Activated T-cell treated with anti-CD3 and anti-CD28 coated beads, Interleukin-2, amount 50 U/mL, for 48 hours (primary cell): ENCODE results near the gene MRRF.

Source experiments
- DNase-seq, 2 experiments: peaks; one replicate each; pipeline ENCODE4 v3.0.0-alpha.2; 2020

Gene MRRF

DNA sequence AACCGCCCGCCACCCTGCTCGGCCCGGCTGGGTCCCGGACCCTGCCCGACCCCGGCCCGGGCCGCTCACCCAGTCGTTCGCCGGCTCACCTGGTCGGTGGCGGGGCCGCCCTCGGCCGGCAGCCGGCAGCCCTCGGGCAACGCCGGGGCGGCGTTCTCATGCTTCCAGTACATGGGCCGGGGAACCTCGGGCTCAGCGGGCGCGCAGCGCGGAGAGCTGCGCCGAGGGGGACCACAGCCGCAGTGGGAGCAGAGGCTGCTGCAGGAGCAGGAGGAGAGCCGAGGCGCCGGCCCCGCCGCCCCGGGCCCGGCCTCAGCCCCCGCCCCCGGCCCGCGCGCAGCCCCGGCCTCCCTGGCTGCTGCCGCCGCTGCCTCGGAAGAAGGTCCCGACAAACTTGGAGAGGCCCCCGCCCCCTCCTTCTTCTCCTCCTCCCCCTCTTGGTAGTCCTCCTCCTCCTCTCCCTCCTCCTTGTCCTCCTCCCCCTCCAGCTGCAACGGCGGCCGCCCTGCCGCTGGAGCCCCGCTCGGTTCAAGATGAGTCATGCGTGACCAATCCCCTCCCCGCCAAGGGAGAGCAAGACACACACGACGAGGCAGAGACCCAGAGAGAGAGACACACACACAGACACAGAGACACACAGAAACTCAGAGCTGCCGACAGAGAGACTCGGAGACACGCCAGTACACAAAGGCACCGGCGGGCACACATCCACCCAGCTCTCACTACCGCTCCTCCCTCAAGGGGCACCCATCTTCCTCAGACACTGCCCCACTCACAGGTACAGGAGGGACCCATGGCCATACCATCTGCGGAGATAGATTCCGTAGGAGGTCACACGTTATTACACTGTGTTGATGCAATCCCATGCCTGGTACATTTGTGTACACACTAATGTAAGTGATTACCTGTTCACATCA lies 35.9 kb upstream of the MRRF start, which contains the start of gene LHX6:
LHX6 (minus strand) TSS at position 390 of the 917 bp plus-strand sequence; CDS start at position 173, 217 bp downstream.
- no peak for DNase-seq

DNA sequence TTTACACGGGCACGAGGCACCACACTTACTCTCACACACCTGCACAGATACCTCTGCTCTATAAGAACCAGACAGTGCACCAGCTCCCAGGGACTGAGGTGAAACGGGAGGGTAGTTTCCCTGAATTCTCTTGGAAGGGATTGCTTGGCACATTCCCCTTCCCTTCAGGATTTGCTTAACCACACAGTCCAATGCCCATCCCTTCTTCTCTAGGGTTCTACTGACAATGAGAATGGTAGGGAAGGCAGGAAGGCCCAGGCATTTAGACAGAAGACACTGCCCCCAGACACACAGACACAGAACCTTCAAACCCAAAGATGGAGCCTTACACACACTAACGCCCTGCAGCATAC lies 35.2 kb upstream of the MRRF start:
- no peak for DNase-seq

DNA sequence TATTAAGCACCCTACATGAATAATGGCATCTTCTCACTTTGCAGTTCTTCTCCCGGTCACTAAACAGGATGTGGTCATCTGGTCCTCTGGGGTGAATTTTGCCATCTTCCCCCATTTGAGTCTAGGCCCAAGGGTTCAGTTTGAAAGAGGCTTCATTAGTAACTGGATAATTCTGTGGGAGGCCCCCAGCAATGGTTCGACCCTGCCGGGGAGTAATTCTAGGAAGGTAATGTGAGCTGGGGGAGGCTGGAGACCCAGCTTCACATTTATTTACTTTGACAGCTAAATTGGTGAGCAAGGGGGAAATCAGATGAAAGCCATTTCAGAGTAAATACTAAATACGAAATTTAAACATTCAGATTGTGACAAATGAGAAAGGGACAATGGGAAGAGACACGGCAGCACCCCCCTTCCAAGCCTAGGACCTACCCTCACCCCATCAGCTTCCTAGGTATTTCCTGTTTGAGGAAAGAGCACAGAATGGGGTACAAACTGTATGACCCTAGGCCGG lies 31.8 kb upstream of the MRRF start:
- no peak for DNase-seq

DNA sequence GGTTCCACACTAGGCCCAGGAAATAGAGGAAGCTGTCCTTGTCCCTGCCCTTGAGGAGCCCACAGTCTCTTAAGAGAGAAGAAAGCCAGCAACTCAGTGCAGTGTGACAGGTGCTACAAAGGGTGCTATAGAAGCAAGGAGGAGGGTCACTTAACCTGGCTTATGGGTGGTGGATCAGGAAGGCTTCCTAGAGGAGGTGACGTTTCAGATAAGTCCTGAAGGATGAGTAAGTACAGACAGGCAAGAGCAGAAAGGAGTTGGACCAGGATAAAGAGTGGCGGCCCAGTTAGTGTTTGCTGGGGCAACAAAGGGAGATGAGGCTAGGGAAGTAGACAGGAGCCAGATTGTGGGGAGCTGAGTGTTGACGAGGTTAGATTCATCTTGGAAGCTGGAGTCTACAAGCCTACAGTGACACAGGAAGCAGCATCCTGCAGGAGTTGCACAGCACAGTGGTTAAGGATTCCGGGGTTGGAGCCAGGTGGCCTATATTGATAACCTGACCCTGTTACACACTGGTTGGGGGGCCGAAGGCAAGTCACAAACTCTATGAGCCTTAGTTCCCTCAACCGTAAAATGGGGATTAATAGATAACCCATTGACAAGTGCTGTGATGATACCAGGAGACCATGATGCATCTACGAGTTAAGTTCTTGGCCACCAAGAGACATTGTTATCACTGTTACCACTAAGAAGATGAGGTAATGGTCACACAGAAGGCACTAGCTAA lies 30.5 kb upstream of the MRRF start:
- no peak for DNase-seq

DNA sequence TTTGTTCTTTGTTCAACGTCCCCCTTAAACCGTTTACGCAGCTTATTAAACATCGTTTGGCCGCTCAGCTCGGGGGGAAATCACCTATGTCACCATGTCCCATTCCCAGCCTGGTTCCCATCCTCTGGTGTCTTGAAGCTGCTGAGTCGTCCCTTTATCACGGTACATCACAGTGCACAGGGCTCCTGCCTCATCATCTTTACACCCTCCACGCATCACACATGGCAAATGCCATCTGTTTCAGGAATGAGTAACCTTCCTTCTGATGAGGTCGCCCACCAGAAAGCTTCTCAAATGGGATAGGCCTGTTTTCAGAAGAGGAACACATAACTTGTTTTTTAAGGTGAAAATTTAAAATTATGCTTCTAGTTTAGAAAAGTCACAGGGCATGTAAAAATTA lies 28.0 kb upstream of the MRRF start:
- no peak for DNase-seq

DNA sequence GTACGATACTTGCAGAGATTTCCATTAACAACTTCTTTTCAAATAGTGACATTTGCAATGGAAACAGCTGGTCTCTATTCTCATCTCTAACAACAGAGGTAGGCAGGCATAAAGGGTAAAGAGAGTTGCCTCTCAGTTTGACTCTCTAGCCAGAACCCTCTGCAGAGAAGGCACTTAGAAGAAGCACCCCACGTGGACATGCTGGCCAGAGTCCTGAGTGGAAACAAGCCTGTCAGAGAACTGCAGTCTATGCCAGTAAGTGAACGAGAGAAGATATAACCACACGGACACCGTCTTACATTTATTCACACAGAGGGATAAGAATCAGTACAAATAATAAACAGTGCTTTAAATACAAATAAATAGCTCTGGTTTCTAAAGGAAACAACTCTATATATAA lies 25.0 kb upstream of the MRRF start:
- DNase-seq: no peak

DNA sequence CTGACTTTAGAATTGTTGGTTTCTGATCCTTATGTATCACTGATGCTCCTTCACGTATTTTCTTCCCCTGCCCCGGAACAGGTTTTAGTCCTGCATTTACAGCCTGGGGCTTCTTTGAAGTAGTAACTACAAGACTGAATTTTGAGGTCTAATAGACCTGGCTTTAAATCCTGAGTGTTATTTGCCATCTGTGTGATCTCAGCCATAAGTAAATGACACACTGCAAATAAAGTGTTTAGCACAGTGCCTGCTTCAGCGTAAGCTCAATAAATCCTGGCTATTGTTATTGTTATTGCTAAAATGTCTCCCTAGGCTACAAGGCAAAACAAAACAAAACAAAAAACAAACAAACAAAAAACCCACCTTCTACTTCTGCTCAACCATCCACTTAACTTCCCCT lies 20.3 kb upstream of the MRRF start:
- DNase-seq: no peak

DNA sequence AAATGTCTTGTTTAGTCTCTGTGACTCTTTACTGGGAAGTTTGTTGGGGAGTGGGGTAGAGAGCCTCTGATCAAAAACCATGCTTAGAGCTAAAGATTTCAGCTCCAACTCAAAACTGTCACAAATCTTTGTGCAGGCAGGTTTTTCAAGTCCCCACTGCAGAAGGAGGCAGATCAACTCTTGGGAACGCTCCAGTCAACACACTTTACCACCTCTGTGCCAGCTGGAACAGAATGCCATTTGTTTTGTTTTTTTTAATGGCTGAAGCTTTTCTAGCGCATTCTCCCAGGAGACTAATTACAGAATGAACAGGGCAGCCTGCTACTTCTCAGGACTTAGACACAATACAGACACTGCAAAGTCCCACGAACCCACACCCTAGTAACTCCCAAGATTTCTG lies 18.0 kb upstream of the MRRF start:
- no peak for DNase-seq

DNA sequence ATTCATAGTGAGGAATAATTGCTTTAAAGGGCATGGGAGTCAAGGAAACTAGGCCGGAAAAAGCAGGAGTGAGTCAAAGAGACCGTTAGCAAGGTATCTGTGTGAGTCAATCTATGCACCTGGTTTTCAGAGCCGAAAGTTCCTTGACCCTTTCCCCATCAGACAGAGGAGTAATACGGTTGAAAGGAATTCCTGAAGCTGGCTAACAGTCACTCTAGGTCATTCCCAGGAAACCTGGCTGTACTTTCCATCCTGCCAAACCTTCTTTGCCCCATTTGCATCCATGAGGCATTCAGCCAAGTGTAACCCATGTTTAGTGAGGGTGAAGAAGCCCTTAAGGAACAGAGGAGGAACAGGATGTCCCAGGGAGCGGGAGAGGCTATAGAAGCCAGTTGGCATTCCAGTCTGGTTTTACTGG lies 16.2 kb upstream of the MRRF start:
- DNase-seq: no peak

DNA sequence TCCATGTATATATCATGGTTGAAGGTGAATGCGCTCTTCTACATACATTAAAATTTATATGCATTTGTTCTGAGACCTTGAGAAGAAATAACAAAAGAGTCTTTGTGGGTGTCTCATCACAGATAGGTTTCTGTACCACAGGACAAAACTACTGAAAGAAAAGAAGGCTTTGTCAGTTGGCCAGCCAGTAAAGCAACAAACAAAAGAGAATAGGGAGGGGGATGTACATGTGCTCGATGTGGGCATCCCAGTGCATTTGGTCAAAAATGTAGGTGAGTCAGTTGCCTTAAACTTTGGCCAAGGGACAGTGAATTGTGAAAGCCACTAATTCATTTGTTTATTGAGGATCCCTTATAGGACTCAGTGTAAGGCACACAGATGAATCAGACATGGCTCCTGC lies 13.3 kb upstream of the MRRF start:
- no peak for DNase-seq

DNA sequence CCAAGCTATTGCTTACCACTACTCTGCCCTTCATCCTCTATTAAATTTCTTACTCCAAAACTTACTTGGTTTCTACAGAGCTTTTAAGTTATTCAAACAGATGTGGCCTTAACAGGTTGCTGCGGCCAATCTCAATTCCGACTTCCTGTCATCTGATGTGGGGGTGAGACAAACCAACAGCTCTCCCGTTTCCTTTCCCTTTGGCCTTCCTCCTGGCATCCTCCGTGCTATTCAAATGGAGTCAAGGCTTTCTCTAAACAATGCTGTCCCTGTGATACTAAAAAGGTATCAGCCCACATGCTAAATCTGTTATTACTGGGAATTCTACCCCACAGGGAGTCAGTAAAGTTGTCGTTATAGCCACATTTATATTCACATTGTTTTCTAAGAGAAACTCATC lies 11.9 kb upstream of the MRRF start:
- DNase-seq: no peak

DNA sequence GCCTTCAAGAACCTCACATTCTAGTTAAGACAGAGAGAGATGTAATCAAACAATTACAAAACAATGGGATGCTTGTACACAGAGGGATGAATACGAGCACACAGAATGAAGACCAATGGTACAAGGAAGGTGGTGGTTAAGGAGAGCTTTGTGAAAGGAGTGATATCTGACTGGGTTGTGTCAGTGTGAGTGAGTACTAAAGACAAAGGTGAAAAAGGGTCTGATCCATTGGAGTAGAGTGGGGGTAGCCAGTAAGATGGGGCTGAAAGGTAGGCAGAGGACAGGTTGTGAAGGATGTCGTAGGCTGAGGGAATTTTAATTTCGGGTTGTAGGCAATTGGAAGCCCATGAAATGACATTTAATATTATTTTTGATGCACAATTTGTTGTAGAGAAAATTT lies 9.9 kb upstream of the MRRF start:
- DNase-seq: no peak

DNA sequence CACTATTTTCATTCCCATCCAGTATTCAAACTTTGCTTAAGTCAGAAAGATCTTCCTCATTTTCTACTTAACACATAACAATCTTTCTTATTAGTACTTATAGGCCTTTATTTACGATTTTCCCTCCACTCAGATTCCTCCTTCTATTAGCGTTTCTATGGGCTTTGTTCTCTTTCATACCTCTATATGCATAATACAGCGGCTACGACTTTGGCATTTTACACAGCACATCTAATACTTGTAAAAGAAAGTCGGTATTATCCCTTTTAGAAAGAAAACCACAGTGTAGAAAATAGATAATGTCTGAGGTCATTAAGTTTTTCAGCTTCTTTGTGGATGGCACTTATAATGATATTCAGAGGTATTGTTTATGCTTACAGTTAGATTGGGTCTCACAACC lies 8.5 kb upstream of the MRRF start:
- DNase-seq: no peak

DNA sequence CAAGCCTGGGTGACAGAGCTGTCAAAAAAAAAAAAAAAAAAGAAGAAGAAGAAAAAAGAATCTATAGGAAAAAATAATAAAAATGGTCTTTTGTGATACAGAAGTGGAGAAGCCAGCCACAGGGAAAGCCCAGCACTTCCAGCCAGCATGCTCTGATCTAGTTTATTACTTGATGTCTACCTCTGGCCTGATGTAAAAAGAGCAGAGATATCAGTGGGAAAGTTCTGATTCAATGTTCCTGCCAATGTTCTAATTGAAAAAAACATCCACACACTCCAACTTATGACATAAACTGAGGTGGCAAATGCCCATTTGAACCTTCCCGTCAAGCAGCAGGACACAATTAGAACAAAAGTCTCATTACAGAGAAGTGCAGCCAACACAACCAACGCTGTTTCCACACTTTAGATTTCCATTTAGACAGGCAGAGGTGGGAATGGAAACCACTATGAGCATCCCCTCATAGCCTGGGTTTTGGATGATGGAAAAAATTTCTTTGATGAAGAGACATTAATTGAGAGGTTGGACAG lies 5.7 kb upstream of the MRRF start:
- DNase-seq: no peak

DNA sequence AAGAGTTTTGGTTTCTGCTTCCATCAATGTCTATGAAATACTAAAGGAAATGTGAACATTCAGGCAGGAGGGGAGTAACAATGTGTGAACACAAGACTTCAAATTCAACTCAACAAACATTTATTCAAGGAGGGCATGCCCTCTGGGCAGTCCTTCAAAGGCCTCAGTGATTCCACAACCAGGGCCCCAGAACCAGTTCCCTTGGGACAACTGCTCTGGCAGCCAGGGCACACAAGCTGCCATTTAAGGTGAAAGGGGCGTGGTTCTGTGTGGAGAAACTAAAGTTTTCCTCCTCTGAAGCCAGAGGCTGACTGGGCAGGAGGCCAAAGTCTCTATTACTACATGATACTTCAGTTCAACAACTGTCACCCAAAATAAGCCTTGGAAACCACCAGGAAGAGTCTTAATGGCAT lies 3.2 kb upstream of the MRRF start:
- no peak for DNase-seq

DNA sequence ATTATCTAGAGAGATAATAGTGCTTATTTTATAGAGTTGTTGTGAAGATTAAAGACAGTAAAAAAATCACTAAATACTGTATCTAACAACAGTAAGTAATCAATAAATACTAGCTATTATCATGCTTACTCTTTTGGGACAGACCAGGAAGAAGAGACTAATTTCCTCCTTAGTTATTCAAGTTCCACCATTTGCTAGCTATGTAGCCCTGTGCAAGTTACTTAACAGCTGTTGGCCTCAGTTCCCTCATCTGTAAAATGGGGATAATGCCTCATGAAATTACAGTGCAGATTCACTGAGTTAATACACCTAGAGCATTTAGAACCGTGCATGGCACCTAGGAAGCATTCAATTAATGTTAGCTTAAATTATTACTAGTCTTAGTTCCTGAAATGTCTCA lies 2.6 kb upstream of the MRRF start:
- DNase-seq: no peak

DNA sequence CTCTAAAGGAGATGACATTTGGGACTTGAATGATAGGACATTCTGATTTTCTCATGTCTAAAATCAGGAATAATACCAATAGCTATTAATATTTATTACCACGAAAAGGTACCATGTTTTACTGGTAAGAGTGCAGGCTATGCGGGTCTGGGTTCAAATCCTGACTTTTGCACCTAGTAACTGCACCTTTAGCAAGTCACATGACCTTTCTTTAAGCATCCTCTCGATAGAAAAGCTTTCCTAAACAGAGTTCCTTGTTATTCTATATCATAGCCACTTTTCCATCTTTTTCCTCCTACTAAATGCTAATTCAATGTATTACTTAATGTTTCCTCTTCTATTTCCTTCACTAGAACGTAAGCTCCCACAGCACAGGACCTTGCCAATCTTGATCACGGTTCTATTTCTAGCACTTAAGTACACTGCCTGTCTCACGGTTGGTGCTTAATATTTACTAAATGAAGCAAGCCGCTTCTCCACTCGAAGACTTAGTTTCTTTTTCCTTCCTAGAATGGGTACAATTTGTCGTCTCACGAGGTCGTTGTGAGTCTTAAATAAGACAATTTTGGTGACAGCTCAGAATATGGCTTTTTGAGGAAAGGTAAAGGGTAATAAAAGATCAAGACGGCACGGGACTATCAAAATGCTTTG lies 858 bp upstream of the MRRF start:
- no peak for DNase-seq

DNA sequence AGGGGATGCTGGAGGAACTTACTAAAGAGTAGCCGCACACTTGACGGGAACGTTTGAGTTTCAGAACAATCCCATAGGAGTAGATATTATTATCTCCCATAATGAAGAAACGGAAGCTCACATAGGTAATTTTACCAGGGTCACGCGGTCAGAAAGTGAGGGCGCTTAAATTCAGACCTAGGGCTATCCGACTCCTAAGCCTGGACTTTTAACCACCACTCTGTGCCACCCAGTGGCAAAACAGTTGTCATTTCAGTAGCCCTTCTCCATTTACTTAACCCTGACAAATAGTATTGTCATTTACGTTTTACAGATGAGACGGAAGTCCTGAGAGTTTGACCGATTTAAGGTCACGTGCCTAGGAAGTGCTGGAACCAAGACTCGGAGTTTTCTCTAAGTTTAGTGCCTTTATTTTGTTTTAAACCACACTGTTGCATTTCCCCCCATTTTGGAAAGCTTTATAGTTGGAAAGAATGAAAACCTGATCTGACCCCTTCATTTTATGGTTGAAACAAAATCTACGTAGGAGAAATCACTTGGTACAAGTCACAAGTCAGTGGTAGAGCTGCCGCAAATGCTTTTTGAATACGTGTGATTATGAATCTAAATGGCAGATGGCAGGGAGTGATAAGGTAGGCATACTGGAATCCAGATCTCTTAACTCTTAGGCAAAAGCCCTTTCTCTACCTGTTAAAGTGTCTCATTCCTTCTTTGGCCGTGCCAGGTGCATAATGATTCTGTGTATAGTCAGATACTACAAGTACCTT lies 650 bp downstream of the MRRF start:
- no peak for DNase-seq

DNA sequence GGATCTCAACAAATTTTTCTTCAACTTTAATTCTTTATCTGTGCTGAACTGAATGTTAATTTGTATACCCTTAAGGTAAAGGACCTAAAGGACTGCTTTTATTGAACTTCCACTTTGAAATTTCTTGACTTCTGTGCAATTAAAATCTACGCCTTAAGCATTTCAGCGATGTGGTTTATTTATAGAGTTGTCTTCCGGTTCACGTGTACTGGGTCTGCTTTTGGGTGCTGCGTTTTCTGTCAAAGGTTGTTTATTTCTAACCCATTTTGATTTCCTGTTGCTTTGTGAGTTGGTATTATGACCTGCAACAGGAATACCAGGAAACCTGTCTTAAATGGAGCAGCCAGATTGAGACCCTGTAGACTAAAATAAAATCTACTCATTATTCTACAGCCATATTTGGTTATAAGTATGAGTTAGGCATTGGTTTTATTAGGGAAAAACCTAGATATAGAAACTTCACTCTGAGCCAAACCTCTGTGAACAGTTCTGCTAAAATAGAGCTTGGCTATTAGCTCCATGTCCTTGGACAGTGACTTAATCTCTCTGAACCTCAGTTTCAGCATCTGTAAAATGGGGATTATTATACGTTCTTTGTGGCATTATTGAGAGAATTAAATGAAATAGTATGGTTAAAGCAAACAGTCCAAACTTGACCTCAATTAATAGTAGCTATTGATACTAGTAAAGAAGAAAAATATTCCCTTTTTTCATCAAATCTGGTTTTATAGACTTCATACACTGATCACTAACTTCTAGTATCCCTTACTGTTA lies 3.5 kb downstream of the MRRF start:
- DNase-seq: no peak

DNA sequence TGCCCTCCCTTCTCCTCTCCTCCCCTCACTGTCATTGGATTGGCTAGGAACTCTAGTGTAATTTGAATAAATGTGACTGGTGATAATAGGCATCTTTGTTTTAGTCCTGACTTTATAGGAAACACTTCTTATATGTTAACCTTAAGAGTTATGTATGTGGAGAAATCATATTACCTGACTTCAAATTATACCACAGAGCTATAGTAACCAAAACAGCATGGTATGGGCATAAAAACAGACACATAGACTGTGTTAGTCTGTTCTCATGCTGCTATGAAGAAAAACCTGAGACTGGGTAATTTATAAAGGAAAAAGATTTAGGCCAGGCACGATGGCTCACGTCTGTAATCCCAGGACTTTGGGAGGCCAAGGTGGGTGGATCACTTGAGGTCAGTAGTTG lies 9.4 kb downstream of the MRRF start:
- DNase-seq: no peak

DNA sequence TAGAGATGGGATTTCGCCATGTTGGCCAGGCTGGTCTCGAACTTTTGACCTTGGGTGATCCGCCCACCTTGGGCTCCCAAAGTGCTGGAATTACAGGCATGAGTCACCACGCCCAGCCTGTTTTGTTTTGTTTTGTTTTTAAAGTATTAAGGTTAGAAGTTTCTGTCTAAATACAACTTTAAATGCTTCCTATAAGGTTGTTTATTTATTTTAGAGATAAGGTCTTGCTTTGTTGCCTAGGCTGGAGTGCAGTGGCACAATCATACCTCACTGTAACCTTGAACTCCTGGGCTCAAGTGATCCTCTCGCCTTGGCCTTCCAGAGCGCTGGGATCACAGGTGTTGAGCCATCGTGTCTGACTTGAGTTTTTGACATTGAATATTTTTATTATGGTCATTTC lies 11.4 kb downstream of the MRRF start:
- no peak for DNase-seq
